GM12873 (cell line): Measurements from ENCODE around the gene TUBGCP5.

Experiments used
- CTCF ChIP-seq: IDR thresholded peaks from 2 replicates; pipeline ENCODE4 v1.5.1; 2012; ENCODE audit warnings: low read depth, mild to moderate bottlenecking, moderate library complexity, low read length, control low read depth; ENCODE audit not compliant: insufficient read depth; ENCODE audit errors: missing control alignments

The TUBGCP5 gene

GRCh38 chr15:22974745-22975144 lies 64.6 kb downstream of the TUBGCP5 start:
- no peak for TF ChIP-seq CTCF

- no peak for TF ChIP-seq CTCF
Measured at GRCh38 chr15:22973987-22974386, 65.4 kb downstream of the TUBGCP5 start.

GRCh38 chr15:22973286-22973685 lies 66.1 kb downstream of the TUBGCP5 start:
- TF ChIP-seq CTCF = no peak

GRCh38 chr15:22969489-22969888 lies 69.9 kb downstream of the TUBGCP5 start:
- no peak for TF ChIP-seq CTCF

GRCh38 chr15:22968366-22968765 lies 71.0 kb downstream of the TUBGCP5 start:
- no peak for TF ChIP-seq CTCF

- no peak for TF ChIP-seq CTCF
Measured at GRCh38 chr15:22967084-22967770, 72.1 kb downstream of the TUBGCP5 start.

GRCh38 chr15:22966321-22967083 lies 72.9 kb downstream of the TUBGCP5 start:
- TF ChIP-seq CTCF = no peak
